ENCODE results near the gene TCIRG1. TPM values are rescaled to one million over a fixed set of nuclear protein-coding genes. Genes with fewer than 3 reads are reported as not detected.
A peak's percentile ranks its signal among the peaks of the same experiment; 100 is the strongest.

Gene TCIRG1
- total and polyA plus RNA-seq, 2 experiments from 2014 or later, result 77.4 to 125 TPM

DNA sequence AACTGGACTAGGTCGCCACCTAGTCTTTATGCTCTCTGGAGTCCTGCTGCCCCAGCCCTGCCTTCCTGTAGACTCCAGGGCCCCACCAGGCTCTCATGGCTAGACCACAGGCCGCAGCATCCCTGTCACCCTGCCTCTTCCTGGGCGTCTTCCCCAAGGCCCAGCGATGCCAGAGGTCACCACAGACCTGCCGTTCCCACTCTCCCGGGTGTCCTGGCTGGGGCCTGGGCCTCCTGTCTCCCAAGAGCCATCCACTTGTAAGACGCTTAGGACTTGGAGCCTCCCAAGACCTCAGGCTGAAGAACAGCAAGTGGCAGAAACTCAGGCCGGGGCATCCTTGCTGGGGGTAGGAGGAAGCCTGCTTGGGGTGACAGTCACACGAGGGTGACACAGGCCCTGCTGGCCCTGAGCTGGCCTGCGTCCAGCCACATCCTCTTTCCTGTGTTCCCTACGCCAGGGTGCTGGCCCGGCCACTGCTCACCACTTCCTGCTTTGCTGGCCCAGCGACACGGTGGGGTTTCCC is 2.0 kb upstream of the TCIRG1 start:
- TF ChIP-seq CTCF (IDR thresholded peaks at IDR 0.05; ENCODE audit: poor library complexity) (no peak), EZH2 (IDR thresholded peaks at IDR 0.05; ENCODE audit: borderline replicate concordance) (no peak), EZH2phosphoT487 (IDR thresholded peaks at IDR 0.05; ENCODE audit: low read depth, severe bottlenecking, unreplicated experiment) (no peak)
- WGBS (ENCODE audit: low lambda C conversion rate, missing lambda C conversion rate), result 93% methylated on average over 14 of the region's 14 CpGs
- peaks cover 12% of the 10 kb centered on the region for H3K79me2 ChIP-seq

DNA sequence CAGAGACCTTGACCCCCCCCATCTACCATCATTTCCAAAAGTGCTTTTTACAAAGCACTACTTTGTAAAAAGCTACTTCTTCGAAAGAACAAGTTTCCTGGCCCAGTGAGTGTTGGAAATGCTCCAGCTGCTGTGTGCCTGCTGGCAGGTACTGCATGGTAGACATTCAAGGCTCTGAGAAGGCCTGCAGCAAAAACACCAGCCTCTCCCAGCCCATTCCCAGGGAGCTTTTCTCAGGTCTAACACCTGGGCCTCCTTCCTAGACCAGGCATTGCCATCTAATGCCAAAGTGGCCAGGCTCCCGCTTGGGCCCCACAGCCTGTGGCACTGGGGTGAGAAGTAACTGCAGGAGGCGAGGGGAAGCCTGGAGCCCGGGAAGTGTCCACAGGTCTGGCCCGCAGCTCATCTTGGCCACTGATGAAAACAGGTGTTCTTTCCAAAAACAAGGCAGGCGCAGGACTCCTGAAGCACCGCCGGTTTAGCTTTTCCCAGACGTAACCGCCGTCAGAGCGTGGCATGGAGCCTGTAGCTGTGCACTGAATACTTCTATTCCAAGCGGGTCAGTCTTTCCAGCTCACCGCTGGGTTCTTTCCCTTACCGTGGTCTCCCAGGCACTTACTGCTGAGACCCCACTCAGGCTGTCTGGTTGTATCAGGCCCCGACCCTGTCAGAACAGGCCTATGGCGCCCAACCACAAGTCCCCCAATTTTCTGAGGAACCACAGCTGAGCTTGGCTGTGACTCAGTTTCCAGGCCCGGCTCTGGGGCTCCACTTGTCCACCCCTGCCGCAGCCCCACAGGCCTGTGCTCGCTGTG is 1.2 kb upstream of the TCIRG1 start:
- Histone ChIP-seq H3K4me3 (no peak overlapping the region), H3K4me2 (peak overlapping the region; percentile 84), H3K36me3 (replicated peaks; ENCODE audit: insufficient read depth, low read depth) (no peaks in the 10 kb centered on the region), H3K27ac (peak overlapping the region; percentile 34), H4K20me1 (ENCODE audit: insufficient read depth, poor library complexity, severe bottlenecking) (no peaks in the 10 kb centered on the region), H3K9me3 (ENCODE audit: low read depth) (no peaks in the 10 kb centered on the region), H3K4me1 (ENCODE audit: insufficient read depth) (peaks cover 27% of the 10 kb centered on the region), H3K27me3 (no peaks in the 10 kb centered on the region), H2AFZ (no peak overlapping the region), H3K9me2 (replicated peaks; ENCODE audit: insufficient read depth) (no peaks in the 10 kb centered on the region), H3K79me2 (peaks cover 7% of the 10 kb centered on the region)
- DNase-seq (ENCODE audit: low spot score), result no peak
- no peak for TF ChIP-seq EZH2phosphoT487 (IDR thresholded peaks at IDR 0.05; ENCODE audit: low read depth, severe bottlenecking, unreplicated experiment)
- TF ChIP-seq CTCF (IDR thresholded peaks at IDR 0.05; ENCODE audit: poor library complexity), result no peak
- no peak for TF ChIP-seq EZH2 (IDR thresholded peaks at IDR 0.05; ENCODE audit: borderline replicate concordance)
- WGBS (ENCODE audit: low lambda C conversion rate, missing lambda C conversion rate), result 90% methylated on average over 20 of the region's 20 CpGs

More for the DNA sequence above, 2.0 kb upstream of the TCIRG1 start:
- no peak overlapping the region for H3K4me2 ChIP-seq
- H3K4me3 ChIP-seq, result no peak overlapping the region
- H3K9me2 ChIP-seq (replicated peaks; ENCODE audit: insufficient read depth), result no peaks in the 10 kb centered on the region
- no peak for DNase-seq (ENCODE audit: low spot score)
- H3K27me3 ChIP-seq, result no peaks in the 10 kb centered on the region
- H3K9me3 ChIP-seq (ENCODE audit: low read depth), result no peaks in the 10 kb centered on the region
- no peaks in the 10 kb centered on the region for H4K20me1 ChIP-seq (ENCODE audit: insufficient read depth, poor library complexity, severe bottlenecking)
- H3K27ac ChIP-seq, result no peak overlapping the region
- H3K4me1 ChIP-seq (ENCODE audit: insufficient read depth), result peaks cover 27% of the 10 kb centered on the region
- H3K36me3 ChIP-seq (replicated peaks; ENCODE audit: insufficient read depth, low read depth), result no peaks in the 10 kb centered on the region
- H2AFZ ChIP-seq, result no peak overlapping the region

DNA sequence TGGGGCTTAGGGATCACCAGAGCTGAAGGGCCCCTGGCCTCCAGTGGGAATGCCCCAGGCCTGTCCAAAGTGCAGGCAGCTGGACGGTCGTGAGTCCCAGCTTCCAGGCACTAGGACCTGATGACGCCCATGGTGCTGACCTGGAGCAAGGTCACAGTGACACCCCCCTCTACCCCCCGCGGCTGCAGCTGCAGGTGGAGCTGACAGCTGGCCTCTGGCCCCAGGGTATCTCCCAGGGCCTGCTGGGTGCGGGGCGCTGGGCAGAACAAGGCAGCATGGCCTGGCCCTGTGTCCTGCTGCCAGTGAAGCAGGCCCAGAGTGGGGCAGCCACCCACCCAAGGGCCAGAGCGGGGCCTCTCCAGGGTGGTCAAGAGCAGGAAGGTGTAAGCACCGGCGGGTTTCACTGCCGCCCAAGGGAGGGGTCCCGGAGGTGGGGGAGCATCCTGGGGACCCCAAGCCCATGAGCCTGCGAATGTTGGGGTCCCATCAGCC is 553 bp upstream of the TCIRG1 start:
- Histone ChIP-seq H3K27me3 (no peaks in the 10 kb centered on the region), H3K4me1 (ENCODE audit: insufficient read depth) (peaks cover 27% of the 10 kb centered on the region), H3K36me3 (replicated peaks; ENCODE audit: insufficient read depth, low read depth) (no peaks in the 10 kb centered on the region), H3K79me2 (peaks cover 7% of the 10 kb centered on the region), H3K9me2 (replicated peaks; ENCODE audit: insufficient read depth) (no peaks in the 10 kb centered on the region), H3K27ac (peak overlapping the region; percentile 34), H2AFZ (peak overlapping the region; percentile 19), H4K20me1 (ENCODE audit: insufficient read depth, poor library complexity, severe bottlenecking) (no peaks in the 10 kb centered on the region), H3K9me3 (ENCODE audit: low read depth) (no peaks in the 10 kb centered on the region), H3K4me2 (peak overlapping the region; percentile 84), H3K4me3 (peak overlapping the region; percentile 42)
- TF ChIP-seq CTCF (IDR thresholded peaks at IDR 0.05; ENCODE audit: poor library complexity) (no peak), EZH2 (IDR thresholded peaks at IDR 0.05; ENCODE audit: borderline replicate concordance) (no peak), EZH2phosphoT487 (IDR thresholded peaks at IDR 0.05; ENCODE audit: low read depth, severe bottlenecking, unreplicated experiment) (no peak)
- DNase-seq (ENCODE audit: low spot score), result peak; percentile 73
- WGBS (ENCODE audit: low lambda C conversion rate, missing lambda C conversion rate), result 49% methylated on average over 13 of the region's 13 CpGs

Measured in hepatocyte (in vitro differentiated cells).